GM21526 (cell line): Measurements from ENCODE around the gene TEKT5.
"Not testable (repeated sequence)": the region's sequence is repeated elsewhere in the genome, so short reads cannot be mapped to it uniquely, and the experiment has no call there.

ENCODE experiments used
- ATAC-seq: cut with Tn5 transposase; IDR thresholded peaks from one replicate; pipeline ENCODE4 v1.9.1; 2021; ENCODE audit warnings: moderate library complexity; ENCODE audit not compliant: unreplicated experiment, low FRiP score

TEKT5 gene

DNA sequence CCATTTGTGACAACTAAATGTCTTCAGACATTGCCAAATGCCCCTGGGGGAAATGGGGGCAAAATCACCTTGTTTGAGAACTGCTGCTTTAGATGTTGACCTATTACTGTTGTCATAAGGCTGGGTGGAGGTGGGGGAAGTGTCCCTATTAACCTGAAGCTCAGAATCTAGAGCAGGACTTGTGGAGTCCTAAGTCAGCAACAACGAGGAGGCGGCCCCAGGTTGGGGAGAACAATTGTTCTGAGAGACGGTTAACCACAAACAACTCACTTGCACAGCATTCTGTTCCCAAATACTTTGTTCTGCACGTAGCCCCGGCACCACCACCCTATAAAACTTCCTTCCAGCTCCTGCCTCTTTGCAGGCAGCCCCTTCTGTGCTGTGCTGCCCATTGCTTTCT, 32.5 kb downstream of the TEKT5 start:
- no peak for ATAC-seq

- no peak for ATAC-seq
Observed at GRCh38 chr16:10661737-10662136, 33.0 kb downstream of the TEKT5 start.

GRCh38 chr16:10660950-10661635, 33.6 kb downstream of the TEKT5 start:
- ATAC-seq, result no peak

DNA sequence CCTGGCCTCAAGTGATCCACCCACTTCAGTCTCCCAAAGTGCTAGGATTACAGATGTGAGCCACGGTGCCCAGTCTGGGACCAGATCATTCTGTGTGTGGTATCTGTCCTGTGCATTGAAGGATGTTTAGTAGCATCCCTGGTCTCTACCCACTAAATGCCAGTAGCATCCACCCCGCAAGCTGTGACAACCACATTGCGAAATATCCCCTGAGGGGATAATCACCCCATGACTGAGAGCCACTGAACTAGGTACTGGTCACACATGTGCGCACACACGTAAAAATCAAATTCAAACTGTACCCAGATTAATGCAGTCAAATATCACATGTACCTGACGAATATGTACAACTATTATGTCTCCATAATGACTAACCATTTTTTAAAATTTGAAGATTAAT, 35.8 kb downstream of the TEKT5 start:
- ATAC-seq, result no peak

- ATAC-seq, result no peak
Observed at GRCh38 chr16:10657925-10658324, 36.8 kb downstream of the TEKT5 start.

DNA sequence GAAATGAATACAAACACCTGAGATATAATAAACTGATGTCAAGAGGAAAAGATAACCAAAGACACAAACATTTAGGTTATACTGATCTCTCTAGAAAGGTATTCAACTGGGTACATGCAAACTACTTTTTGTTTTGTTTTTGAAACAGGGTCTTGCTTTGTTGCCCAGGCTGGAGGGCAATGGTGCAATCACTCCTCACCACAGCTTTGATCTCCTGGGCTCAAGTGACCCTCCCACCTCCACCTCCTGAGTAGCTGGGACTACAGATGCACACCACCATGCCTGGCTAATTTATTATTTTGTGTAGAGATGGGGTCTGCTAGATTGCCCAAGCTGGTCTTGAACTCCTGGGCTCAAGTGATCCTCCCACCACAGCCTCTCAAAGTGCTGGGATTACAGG, 38.1 kb downstream of the TEKT5 start:
- no peak for ATAC-seq

GRCh38 chr16:10655415-10655977, 39.2 kb downstream of the TEKT5 start:
- ATAC-seq, result no peak

DNA sequence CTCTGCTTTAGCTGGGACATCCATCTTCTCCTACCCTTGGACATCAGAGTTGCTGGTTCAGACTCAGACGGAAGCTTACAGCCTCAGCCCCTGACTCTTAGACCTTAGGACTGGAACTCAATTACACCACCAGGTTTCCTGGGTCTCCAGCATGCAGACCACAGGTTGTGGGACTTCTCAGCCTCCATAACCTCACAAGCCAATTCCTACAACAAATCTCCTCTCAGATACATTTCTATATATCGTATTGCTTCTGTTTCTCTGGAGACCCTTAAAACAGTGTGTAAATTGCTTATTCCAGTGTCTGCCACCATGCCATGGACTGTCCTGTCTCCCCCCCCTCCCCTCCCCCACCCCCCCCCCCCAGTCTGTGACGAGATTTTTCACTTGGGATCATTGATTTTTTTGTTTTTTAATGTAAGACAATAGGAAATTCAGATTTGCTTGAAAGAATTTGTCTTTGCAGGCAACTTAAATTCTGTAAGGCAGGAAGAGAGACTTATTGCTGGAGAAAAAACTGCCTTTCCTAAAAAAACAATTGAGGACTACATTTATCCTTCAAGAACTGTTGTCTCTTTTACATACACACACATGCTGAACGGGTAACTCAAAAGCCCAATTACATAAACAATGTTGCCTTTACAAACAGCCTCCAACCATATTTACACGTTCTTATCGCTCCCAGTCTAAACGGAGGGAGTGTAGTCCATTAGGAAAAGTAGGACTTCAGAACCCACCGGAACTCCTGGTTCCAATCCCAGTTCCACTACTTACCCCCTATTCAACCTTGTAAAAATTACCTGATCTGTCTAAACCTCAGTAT, 39.9 kb downstream of the TEKT5 start:
- ATAC-seq, result no peak

- no peak for ATAC-seq
Observed at GRCh38 chr16:10652730-10653590, 41.8 kb downstream of the TEKT5 start.

- not testable (repeated sequence) for ATAC-seq
Observed at GRCh38 chr16:10649098-10649497, 45.6 kb downstream of the TEKT5 start.

DNA sequence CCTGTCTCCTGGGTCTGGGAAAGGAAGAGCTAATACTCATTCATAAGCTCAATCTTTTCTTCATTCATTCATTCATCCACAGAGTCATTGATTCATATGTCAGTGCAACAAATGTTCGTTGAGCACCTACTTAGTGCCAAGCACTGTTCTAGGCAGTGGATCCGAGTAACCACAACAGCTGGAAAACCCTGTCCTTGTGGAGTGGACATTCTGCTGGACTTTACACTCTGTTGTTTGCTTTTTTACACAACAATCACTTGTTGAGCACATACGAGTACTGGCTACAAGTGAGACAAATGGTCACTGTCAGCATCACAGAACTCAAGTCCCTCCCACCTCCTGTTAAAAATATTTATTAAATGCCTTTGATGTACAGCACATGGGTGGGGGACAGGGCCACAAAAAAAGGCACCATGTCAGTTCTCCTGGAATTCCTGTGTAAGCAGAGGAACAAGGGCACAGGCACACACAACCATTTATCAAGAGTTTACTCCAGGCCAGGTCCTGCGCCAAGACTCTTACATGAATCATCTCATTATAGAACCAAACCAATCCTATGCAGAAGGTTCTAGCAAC, 46.9 kb downstream of the TEKT5 start:
- no peak for ATAC-seq

GRCh38 chr16:10647264-10647720, 47.4 kb downstream of the TEKT5 start:
- no peak for ATAC-seq

DNA sequence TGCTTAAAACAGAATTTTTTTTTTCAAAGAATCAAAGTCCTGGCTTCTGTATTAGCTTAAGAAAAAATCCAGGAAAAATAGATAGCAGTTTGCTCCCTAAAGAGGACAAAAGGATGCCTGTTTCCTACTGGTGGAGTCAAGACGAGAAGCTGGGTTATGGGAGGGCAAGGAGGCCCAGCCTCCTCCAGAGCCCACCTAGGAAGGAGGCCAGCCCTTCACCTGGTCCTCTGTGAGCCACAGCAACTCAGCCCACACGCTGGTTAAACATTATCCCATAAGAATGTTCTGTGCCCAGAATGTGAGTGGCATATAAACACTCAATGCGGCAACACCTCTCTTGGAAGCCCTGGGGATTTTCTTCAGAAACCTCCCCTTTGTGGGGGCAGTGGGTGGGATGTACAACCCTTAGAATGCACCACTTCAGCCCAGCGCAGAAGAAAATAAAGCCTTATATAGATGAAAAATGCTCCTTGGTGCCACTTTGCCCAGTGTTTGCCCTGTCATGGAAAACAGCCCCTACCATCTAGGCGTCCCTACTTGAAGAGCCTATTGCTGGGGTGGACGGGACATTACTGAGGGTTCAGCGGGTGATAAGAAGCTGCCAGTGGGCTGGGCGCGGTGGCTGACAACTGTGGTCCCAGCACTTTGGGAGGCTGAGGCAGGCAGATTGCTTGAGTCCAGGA, 48.0 kb downstream of the TEKT5 start:
- ATAC-seq, result no peak

GRCh38 chr16:10646228-10646580, 48.5 kb downstream of the TEKT5 start:
- ATAC-seq, result no peak

- ATAC-seq, result no peak
Observed at GRCh38 chr16:10644092-10644491, 50.6 kb downstream of the TEKT5 start.

DNA sequence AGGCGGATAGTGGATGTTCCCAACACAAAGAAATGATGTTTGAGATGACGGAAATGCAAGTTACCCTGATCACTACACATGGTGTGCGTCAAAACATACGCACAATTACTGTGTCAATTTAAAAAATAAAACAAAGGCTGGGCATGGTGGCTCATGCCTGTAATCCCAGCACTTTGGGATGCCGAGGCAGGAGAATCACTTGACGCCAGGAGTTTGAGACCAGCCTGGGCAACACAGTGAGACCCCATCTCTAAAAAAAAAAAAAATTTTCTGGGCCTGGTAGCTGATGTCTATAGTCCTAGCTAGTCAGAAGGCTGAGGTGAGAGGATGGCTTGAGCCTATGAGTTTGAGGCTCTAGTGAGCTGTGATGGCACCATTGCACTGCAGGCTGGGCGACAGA, 51.8 kb downstream of the TEKT5 start:
- ATAC-seq, result no peak

DNA sequence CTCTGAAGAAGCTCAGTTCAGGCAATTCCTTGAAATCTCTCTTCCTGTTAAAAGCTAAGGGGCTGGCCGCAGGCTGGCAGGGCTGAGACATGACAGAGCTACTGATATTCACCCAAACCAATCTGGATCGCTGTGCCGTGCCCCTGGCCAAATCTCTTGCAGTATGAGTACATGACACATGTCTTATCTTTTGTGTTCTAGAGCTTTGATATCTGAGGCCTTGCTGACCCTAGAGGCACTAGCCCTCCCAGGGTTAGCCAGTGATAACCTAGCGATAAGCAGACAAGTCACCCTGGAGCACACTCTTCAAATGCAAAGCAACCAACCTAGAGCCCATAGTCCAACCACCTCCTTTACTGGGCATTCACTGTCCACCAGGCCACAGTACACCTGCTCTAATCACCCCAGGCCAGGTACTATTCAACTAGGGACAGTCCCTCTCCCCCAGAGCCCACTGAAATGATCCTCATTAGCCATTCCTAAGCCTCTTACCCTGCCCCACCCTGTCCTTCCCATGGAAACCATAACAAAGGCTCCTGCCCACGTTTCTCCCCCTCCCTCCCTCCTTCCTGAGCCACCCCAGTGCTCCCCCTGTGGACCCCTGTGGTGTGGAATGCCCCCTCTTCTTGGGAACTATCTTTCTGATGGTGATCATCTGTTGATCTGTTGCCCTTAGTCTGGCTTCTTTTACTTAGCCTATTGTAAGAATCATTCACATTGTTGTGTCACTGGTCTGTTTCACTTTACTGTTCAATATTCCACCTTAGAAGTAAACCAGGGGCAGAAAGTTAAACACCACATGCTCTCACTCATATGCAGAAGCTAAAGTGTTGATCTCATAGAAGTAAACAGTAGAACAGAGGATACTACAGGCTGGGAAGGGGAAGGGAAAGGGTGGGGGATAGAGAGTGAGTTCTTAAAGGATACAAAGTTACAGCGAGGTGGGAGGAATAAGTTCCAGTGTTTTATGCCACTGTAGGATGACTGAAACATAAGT, 52.5 kb downstream of the TEKT5 start:
- no peak for ATAC-seq

DNA sequence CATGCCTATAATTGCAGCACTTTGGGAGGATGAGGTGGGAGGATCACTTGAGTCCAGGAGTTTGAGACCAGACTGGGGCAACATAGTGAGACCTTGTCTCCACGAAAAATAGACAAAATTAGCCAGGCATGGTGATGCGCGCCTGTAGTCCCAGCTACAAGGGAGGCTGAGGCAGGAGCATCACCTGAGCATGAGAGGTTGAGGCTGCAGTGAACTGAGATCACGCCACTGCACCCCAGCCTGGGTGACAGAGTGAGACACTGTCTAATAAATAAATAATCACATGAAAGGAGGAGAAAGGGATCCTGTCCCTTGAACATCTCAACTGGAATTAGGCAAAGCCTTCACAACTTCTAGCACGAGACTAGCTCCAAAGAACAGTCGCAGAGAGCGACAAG, 53.2 kb downstream of the TEKT5 start:
- no peak for ATAC-seq

DNA sequence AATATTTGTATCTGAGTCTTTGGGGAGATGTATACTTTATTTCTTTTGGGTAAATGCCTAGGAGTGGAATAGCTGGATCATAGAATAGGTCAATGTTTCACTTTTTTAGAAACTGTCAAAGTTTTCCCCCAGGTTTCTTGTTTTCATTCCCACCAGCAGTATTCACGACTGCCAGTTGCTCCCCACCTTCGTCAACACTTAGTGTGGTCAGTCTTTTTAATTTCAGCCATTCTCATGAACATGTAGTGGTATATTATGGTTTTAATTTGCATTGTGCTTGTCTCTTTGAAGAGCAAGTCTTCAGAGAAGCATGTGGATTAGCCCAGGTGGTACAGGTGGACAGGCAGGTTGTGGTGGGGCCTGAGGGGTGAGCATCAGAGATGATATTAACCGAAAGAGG, 53.8 kb downstream of the TEKT5 start:
- ATAC-seq, result no peak
